ENCODE data around the gene MESP2. TPM values are rescaled to one million over a fixed set of nuclear protein-coding genes. Genes with fewer than 3 reads are reported as not detected.

The MESP2 gene
- total RNA-seq, 2 donors from 2014 or later, result 0.32 to 0.38 TPM

DNA sequence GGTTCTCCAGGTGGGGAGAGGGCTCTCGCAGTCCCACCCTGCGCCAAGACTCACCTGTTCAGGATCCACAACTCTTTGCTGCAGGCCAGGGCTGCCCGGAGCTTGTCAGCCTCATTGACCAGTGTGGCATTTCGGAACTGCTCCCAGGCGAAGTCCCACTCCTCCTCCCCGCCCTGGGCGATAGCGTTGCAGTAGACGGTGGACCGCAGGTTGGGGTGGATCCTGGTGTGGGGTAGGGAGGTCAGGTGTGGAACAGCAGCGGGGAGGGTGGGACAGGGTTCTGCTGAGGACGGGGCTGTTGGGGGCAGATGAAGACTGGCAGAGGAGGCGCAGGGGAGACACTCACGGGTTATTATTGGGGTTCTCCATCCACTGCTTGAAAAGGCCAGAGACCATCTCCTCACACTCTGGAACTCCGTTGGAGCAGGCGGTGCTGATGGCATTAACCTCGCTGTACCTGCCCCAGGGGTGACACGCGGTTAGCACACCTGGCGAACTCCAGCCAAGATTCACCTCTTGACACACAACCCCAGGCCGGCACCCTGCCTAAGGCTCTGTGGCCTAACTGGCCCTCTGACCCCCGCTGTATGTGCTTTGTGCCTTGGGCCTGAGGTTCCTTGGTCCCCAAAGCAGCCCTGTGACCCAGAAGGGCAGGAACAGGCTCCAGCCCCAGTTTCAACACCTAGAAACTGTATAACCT is 16.1 kb downstream of the MESP2 start:
- intact Hi-C loops (cut with DNase I), result no loop called here
- no peak for DNase-seq (ENCODE audit: low spot score)

DNA sequence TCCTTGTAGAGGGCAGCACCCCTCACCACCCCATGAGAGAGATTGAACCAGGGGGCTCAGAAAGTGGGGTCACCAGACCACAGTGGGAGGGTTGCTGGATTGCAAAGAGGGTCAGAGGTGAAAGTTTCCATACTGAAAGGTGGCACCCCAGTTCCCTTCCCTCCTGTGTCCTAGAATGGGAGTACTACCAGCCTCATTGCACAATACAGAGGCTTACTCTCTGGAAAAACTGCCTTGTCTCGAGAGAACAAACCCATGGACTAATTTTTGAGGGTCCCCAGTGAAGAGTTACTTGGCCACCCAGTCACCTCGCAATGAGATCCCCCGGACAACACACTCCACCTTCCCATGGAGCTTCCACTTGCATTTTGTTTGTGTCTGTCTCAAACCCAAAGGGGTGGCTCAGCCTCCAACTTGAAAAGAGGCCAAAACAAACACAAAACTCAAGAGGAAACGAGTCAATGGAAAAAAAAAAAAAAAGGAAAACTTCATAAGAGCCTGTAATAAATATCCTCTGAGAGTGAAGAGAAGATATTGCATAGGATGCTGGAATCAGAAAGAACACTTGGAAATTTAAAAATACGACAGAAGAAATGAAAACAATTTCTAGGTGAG is 18.6 kb downstream of the MESP2 start:
- intact Hi-C loops (cut with DNase I), result no loop called here
- DNase-seq (ENCODE audit: low spot score), result no peak

- intact Hi-C loops (cut with DNase I), result no loop called here
- no peak for DNase-seq (ENCODE audit: low spot score)
Observed at GRCh38 chr15:89795996-89796395, 19.9 kb downstream of the MESP2 start.

DNA sequence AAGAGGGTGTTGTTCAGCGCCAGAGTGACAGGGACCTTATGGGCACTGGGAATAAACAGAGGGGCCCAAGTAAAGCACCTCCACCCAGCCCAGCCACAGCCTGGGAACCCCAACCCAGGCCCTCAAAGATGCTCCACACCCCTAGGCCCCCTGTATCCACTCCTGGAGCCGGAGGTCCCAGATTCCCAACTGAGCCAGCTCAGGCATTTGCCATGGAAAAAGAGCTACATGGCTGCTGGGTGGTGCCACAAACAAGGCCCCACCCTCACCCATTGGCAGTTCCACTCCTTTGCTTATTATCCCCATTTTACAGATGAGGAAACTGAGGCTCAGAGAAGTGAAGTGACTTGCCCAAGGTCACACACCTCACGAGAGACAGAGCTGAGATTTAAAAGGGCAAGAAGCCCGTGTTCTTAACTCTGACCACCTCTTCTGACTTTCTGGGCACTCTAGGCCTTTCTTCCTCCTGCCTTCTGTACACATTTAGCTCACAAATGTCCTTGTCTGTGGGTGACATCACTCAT is 21.6 kb downstream of the MESP2 start:
- DNase-seq (ENCODE audit: low spot score), result no peak
- intact Hi-C loops (cut with DNase I), result loop anchor here in 1 of 2 donors (2.0 kb wide), 1 partner anchor 15 kb away; no protein-coding TSS in a partner anchor

DNA sequence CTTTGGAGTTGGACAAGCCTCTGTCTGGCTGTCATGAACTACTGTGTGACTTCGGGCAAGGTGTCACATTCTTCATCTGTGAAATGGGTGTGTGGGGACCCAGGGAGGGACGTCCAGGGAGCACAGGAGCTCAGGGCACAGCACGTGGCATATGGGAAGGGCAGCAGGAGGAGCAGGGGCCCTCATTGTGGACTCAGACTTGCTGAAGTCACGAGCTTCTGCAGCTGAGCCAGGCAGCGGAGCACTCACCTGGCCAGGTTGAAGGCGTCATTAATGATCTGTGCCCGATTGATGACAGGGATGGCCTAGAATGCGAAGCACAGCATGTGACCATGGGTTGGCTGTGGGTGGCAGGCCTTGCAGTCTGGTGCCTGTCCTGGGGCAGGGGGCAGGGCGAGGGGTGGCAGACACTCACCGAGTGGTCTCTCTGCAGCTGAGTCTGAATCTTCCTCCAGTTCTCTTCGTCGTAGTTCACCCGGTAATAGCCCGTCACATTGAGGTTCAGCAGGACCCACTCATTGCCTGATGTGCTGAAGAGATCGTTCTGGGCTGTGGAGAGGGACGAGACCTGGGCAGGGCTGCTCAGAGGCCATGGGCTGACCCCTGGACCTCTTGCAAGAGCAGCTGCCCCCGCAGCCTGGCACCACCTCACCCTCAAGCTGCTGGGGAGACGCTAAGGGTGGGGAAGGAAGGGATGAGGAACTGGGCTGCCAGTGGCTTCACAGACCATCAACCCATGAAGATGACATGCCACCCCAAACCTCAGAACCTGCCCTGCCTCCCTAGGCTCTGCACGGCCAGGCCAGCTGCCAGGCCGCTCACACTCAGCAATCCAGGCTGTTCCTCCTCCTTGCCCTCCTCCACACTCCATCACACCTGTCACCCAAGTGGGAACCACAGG is 23.1 kb downstream of the MESP2 start:
- no peak for DNase-seq (ENCODE audit: low spot score)
- intact Hi-C loops (cut with DNase I), result loop anchor here in 1 of 2 donors (2.0 kb wide), 1 partner anchor 14 kb away; no protein-coding TSS in a partner anchor

DNA sequence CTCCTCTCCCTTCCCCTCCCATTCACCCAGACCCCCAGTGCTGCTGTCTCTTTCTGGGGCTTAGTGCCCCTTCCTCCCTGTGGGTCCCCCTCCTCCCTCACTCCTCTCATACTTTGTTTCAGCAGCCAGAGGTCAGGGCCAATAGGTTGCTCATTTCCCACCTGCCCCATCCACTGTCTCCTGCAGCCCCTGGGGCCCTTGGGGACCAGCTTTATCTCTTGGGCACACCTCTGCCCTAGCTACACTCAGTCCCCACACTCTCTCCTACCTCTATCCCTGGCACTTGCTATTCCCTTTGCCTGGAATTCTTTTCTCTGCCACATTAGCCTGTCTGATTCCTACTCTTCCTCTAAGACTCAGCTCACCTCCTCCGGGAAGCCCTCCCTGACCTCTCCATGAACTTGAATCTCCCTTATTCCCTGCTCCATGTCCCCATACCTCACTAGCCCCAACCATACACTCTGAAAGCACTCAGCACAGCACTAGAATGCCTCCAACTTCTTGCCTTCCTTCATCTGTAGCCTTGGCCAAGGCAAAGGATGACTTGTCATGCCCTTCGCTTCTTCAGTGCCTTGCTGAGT is 23.9 kb downstream of the MESP2 start:
- DNase-seq (ENCODE audit: low spot score), result no peak
- intact Hi-C loops (cut with DNase I), result loop anchor here in 1 of 2 donors (2.0 kb wide), 1 partner anchor 13 kb away; no protein-coding TSS in a partner anchor

DNA sequence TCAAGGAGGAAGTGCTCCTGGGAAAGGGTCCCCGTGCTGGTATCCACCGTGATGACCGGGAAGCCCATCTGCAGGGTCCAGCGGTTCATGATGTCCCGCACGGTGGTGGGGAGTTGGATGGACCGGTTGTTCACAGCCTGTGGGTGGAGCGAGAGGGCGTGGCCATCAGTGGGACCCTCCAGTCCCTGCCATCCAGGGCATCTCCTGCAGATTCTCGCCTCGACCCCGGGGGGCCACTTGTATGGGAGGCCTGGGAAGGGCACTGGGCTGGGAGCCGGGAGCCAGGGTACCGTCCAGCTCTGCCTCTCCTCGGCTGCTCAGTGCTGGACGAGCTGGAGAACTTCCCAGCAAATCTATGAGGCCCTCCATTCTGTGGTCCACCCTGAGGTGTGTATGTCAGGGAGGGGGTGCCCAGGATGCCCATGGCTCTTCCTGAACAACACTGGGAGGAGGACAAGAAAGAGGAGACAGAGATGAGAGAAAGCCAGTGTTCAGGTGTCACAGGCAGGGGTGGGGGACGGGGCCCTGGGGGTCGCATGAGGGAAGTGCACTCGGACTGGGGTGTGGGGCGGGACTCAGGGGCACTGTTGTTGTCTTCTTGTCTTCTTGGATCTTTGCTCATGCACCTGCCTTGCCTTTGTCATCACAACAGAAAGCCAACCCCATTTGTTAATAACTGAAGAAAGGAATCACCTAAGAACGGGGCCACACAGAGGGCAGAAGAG is 25.5 kb downstream of the MESP2 start:
- intact Hi-C loops (cut with DNase I), result no loop called here
- DNase-seq (ENCODE audit: low spot score), result no peak

GRCh38 chr15:89802231-89802928 is 26.2 kb downstream of the MESP2 start:
- no peak for DNase-seq (ENCODE audit: low spot score)
- intact Hi-C loops (cut with DNase I), result no loop called here

DNA sequence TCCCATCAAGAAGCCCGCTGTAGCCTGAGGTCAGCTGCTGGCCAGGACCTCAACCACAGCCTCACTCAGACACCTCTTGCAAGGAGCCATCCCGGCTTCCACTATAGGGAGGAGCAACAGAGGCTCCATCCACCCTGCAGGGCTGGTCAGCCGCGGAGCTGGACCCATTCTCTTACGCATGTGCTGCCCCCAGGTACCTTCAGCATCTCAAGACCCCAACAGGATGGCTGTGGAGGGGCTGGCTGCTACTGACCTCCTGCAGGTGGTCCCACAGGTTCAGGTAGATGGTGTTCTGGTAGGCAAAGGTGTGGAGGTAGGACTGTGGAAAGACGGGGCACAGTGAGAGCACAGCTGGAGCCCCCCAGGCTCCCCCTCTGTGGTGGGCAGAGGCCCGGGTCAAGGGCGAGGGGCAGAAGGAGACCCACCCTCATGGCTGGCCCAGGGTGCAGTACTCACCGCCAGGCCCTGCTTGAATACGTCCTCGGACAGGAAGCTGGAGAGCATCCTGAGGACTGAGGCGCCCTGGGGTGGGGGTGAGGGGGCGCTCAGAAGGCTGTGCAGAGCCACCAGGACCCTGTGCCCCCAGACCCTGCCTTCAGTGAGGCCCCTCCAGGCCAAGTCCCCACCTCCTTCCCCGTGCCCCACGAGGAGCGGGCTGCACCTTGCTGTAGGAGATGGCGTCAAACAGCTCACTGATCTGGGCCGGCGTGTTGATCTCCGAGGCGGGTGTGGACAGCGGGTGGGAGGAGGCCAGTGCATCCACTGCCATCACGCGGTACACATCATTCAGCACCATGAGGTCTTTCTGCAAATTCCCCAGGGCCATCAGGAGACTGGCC is 27.1 kb downstream of the MESP2 start:
- intact Hi-C loops (cut with DNase I), result no loop called here
- no peak for DNase-seq (ENCODE audit: low spot score)

GRCh38 chr15:89803941-89804800 is 28.0 kb downstream of the MESP2 start:
- no peak for DNase-seq (ENCODE audit: low spot score)
- intact Hi-C loops (cut with DNase I), result no loop called here

- intact Hi-C loops (cut with DNase I), result no loop called here
- no peak for DNase-seq (ENCODE audit: low spot score)
Observed at GRCh38 chr15:89805241-89806209, 29.4 kb downstream of the MESP2 start.

DNA sequence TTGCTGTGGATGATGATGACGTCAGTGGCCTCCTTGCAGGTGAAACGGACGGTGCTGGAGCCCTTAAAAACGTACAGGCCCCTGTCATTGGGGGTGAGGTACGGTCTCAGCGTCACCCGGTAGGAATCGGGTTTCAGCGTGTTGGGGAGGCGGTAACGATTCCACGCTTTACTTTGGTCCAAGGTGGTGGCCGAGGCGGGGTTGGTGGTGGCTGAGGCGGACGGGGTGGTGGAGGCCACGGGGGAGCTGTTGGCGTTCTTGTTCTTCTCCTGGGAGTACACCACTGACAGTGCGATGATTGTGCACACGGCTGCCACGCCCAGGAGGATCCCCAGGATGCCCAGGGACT is 30.1 kb downstream of the MESP2 start:
- DNase-seq (ENCODE audit: low spot score), result no peak
- intact Hi-C loops (cut with DNase I), result no loop called here

GRCh38 chr15:89806559-89807550 is 30.7 kb downstream of the MESP2 start:
- no peak for DNase-seq (ENCODE audit: low spot score)
- intact Hi-C loops (cut with DNase I), result no loop called here

DNA sequence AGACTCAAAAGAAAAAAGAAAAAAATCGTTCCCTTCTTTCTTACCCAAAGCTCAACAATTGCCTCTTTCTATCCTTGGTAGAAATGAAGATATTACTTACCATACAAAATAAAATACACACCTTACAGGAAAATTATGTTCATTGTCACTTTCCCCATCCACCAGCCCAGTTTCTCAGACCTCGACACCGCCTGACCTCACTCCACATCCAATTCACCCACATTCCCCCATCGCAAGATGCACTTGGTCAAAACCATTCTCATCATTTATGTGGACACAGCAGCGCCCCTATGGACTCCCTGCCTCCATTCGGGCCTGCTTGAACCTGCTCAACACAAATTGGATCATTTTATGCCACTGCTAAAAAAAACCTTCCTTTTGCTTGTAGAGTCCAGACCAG is 31.6 kb downstream of the MESP2 start:
- no peak for DNase-seq (ENCODE audit: low spot score)
- intact Hi-C loops (cut with DNase I), result no loop called here

All from posterior vena cava (tissue), 2 donors.